GM19023 (cell line): ENCODE results near the gene CHN2.

ENCODE experiments used
- ATAC-seq: cut with Tn5 transposase; IDR thresholded peaks from one replicate; pipeline ENCODE4 v1.9.1; 2021; ENCODE audit warnings: mild to moderate bottlenecking, moderate library complexity; ENCODE audit not compliant: unreplicated experiment

The CHN2 gene

DNA sequence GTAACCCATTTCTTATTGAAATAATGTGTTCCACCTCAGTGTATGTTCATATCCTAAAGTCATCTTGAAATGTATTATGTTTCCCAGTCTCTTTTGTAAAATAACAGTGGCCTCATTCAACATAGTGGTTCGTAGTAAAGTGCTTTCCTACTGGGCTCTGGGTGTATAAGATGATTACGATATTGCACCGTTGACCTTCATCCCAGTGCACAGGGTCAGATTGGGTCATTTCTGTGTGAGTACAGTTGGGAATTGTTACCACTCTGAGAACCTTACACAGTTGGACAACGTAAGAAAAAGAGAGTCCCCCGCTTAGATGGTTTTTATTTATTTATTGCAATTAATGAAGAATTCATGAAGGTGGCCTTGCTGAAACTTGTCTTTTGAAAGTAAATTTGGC, 135.6 kb downstream of the CHN2 start:
- no peak for ATAC-seq

DNA sequence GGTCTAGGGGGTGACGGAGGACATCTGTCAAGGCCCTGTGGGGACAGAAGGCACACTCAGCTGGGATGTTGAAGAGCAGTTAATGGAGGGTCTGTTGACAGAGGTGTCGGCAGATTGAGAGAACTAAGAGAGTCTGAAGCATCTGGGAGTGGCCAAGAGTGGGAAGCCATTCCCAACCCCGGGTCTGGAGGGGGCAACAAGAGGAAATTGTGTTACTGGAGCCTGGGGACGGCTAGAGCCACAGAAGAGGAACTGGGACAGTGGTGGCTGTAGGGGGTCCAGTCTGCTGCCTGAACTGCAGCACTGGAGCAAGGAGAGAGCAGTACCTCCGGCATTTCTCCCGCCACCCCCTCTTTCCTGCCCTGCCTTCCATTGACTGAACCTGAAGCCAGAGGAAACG, 136.6 kb downstream of the CHN2 start:
- ATAC-seq = no peak

DNA sequence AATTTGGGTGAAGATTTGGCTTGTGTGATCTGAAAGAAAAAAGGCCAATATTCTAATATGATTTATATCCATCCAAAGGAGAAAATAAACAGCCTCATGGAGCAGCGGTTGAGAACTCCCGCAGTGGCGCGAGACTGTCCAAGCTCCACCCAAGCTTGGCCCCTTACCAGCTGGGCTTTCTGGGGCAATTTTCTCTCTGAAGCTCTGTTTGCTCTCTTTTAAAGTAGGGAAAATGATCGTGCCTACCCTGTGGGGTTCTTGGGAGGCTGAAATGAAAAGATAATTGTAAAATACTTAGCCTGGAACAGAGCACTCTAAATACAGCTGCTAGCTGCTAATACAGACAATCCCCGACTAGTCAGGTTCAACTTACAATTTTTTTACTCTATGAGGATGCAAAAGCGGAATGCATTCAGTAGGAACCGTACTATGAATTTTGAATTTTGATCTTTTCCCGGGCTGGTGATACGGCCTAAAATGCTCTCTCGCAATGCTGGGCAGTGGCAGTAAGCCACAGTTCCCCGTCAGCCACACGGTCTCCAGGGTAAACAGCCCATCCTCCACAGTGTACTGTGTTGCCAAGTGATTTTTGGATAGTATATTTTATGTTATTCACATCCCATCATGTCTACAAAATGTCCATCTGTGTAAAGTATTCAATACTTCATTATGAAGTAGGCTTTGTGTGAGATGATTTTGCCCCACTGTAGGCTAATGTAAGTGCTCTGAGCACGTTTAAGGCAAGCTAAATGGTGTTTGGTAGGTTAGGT, 137.7 kb downstream of the CHN2 start:
- no peak for ATAC-seq

DNA sequence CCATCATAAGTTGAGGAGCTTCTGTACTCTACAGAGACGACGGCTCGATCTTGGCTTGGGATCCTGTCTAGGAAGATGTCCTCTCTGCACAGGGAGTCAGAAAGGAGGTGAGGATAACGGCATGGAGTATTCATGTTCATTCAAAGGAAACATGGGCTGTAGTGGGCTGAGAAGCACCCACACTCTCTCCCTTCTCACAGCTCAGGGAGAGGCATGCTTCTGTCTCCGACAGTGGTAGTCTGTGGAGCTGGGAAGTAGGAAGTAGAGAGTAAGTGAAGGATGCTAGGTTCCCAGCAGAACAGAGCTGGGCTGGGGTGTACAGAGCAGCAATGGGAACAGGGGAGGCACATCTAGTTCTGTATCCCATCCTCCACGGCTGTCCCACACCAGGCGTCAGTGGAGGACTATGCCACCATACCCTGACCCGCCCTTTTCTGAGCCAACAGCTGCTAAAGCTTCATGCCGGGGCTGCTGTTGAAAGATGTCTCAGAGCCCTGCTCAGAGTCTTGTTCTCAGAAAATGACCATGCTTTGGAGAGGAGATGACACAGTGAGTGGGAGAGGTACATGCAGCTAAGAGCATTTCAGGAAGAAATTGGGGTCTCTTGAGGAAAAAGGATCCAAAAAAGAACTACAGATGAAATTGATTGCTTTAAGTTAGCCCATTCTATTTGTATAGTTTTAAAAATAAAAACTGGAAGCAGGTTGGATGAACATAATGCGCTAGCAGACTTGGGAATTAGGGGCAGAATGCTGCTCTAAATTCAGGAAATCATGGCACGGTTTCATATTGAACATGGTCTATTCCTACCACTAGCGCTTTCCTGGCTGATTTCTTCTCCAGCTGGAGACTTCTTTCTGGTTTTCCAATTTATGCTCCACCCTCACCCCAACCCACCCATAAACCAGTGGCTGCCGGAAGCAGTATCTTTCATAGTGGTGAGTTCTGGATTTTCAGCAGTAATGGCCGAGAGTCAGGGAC, 138.6 kb downstream of the CHN2 start:
- ATAC-seq = no peak

DNA sequence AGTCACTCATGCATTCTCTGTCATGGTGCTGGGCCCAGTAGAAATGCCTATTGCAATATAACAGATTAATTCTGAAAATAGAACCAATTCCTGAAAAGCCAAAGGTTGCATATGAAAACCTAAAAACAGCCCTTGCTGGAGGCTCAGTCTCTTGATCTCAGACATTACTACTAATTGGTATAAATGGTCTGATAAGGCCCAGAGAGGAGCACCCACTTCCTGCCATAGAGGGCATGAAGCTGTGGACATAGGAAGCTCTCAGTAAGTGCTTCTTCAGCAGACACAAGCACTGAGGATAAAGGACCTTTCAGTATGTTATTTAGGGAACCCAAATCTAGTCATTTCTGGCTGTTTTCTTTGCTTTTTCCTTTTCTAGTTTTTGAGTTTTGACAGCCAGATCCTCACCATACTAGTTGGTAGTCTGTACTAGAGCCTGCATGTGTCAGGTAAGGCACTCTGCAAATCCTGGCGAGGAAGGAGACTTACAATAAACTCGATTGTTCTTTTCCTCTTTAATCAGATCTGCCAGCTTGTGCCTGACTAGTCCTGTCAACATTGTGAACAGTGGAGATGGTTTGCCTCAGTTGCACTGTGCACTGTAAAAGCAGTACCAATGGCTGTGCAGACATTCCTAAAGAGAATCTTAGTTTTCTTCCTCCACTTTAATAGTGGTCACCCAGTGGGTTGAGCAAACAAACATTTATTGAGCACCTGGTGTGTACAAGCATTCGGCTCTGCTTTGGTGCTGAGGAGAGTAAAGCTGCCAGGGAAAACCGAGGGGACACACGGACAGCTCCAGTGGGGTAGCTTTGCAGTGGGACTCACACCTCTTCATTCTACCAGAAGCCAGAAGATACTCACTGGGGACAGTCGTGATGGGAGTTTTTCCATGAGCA, 140.9 kb downstream of the CHN2 start:
- ATAC-seq = no peak

DNA sequence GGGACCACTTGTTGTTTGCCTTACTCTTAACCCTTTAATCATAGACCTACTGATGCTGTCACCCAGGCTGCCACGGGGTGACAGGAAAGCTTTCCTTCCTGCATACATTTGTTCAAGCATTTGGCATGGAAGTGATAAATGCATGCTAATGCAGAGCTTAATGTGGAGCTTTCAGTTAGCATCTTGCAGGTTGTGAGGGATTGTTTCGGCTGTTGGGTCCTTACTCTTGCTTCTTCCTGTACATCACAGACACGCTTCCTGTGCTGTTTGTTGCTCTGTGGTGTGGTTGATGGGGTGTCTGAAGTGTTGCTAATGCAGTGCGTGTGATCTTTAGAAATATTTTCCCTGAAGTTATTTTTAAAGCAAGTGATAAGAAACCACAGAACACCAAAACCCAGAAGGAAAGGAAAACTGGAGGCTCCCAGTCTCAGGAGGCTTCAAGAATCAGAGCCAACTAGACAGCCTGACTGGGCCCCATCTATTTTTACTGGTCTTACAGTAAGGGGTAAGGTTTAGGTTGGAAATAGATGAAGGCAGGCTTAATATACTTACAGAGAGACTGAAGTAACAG, 143.1 kb downstream of the CHN2 start:
- no peak for ATAC-seq

DNA sequence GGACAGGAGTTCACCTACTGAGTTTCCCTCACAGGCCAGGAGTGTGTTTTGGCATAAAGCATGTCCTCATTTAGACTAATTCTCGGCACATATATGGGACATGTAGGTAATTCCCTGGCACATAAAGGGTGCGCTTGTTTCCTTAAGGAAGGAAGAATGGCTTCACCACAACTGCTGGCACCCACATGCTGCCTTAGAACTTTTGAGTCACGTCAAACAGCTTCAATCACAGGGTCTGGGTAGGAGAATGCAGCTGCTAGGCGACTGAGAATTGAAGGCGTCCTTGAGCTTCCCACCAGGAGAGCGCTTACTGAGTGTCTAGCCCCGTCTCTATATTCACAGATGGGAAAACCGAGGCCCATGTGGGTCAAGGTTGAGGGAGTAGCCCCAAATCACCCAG, 146.1 kb downstream of the CHN2 start:
- ATAC-seq = no peak

DNA sequence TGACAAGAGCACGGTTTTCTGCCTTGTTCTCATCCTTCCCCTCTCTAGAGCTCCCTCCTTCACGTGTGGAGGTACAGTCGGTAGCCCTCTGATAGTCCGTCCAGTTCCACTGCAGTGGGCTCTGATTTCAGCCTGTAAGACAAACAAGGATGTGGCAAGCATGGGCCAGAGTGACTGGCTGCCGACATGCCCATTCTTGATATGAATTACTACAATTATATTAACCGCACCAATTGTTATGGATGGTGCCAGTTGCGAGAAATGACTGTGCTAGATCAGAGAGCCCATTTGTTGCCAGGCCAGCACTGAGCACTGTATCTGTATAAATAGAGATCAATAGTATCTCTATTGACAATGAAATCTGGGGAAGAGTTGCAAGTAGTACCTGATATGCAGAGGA, 146.6 kb downstream of the CHN2 start:
- ATAC-seq = no peak

DNA sequence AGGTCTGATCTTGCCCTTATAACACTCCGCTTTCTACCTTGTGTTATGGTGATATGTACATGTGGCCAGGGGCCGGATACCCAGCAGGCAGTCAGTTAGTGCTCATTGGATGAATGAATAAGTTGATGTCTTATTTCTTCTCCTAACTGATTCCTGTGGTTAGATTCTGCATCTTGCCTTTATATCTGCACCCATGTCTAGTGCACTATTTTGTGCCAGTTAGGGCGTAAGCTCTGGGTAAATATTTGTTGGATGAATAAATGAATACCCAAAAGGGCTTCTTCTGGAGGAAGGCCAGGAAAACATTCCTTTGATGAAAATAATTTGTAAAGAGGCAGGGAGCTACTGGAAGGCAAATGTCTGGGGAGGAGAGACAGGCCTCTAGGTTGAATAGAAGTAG, 148.2 kb downstream of the CHN2 start:
- ATAC-seq = no peak

DNA sequence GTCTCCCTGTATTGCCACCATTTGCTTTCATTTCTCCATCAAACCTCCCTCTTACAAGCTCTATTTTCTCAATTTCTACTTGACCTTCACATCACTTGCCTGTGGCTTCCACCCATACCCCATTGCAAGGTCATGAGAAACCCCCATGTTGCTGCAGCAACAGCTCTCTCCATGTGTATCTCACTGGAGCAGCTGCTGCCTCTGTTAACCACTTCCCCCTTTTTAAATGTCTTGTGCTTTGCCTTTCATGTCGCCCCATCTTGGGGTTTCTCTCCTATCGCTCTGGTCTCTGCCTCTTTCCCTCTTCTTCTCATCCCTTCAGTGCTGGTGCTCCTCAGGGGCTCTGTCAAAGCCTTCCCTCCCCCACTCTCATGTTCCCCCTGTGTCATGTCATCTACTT, 148.8 kb downstream of the CHN2 start:
- ATAC-seq = no peak

DNA sequence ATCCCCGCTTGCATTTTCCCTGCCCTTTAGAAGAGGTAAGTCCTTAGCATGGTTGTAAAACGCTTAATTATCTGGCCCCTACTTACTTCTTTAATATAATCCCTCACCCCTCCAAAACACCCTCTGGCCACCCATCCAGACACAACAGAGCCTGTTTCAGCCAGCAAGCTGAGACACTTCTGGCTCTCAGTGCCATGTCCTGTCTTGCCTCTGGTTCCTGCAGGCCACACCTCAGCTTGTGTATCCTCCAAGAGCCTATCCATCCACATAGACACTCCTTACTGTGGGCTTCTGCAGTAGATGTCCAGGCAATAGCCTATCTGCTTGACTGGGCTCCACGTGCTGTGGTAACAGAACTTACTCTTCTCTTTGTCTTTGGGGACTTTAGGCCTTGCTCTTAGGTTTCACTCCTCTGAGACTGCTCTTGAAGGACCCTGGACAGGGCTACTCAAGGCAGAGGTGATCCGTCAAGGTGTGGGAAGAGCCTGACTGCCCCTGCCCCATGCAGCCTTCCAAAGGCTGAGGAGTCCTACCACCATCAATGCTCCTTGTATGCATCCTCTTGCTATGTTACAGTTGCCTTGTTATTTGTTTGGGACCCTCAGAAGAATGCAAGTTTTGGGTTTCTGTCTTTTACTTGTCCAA, 149.9 kb downstream of the CHN2 start:
- no peak for ATAC-seq

DNA sequence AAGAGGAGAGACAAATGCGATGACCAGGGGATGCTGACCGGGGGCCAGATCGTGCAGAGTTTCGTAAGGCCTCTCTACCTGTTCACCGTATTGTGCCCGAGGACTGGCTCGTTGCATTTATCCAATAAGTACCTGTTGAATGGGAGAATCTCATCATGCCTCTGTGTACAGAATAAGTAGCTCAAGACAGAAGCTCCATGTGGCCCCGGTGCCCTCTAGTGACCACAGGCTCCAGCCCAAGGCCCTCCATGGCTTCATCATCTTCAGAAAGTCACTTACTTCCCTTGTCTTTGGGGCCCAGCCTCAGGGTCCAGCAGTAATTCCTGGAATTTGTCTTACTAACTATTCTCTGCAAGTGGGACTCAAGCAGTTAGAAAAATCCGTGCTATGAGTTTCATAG, 151.0 kb downstream of the CHN2 start:
- no peak for ATAC-seq

DNA sequence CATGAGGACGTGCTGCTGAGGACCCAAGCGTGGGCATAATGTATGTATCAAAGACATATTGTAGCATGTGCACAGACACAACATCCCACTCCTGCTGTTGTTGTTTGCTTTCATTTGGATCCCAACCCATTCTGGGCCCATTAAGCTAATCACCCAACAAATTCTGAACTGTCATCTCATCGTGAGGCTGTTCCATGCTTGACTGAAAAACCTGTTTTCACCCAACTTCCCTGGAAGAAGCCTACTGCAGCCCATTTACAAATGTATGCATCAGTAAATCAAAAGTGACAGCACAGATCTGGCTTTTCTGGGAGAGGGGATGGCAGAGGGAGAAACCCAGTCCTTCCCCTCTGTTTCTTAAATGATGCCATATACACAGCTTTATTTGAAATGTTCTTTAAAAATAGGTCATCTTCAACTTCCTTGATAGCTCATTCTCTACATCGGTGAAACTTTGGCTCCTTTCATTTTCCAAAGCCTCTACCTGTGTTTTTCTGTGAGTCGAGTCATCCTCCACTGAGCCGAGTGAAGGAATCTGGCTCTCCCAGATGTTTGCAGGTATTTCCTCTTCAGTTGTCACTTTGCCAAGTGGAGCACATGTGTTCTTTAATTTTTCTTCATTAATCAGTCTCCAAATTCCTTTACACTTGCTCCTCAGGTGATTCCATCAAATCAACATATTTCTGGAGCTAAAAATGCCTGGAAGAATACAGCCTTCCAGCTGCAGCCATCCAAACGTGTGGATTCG, 151.8 kb downstream of the CHN2 start:
- no peak for ATAC-seq

DNA sequence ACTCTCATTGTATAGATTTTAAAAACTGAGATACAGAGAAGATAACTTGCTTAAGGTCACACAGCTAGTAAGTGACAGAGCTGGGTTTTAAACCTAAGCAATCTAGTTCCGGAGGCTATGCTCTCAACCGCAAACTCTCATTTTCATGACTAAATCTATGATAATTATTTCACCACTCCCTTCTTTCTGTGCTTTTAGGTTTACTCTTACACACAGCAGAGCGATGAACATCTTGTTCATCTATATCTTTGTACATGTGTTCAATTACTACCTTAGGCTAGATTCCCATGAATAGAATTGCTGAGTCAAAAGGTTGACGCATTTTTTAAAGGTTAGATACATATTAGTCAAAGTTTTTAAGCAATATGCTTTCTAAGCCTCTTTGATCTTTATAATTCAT, 154.8 kb downstream of the CHN2 start:
- no peak for ATAC-seq

DNA sequence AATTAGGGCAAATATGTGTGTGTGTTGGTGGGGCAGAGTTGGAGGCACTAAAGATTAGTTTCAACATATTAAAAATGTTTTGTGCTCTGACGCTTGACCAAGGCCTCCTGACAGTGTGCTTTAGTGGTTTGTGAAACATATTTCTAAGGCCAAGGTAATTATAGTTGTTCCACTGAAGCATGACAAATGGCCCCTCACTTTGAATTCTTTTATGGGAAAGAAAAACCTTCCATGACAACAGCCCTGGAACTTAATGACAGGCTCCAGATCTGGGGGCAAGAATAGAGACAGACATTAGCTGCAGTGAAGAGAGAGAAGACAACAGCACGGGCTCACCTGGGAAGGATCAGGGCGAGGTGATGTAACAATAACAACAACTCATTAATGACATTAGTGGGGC, 155.8 kb downstream of the CHN2 start:
- no peak for ATAC-seq

DNA sequence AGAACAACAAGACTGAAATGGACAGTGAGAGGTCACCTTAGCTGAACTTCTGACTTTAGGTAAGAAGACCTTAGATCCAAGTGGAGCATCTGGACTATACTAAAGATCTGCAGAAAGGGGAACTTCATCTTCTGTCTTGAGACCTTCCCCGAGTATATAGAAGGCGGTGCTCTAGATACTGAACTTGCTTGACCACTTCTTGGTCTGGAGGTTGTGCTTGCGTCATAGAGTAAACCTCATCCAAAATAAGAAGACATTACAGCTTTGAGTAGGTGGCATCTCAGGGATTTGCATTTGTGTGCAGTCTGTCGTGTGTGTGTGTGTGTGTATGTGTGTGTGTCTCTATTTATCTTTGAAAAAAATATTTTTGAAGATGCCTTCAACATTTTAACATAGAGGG, 157.5 kb downstream of the CHN2 start:
- no peak for ATAC-seq

DNA sequence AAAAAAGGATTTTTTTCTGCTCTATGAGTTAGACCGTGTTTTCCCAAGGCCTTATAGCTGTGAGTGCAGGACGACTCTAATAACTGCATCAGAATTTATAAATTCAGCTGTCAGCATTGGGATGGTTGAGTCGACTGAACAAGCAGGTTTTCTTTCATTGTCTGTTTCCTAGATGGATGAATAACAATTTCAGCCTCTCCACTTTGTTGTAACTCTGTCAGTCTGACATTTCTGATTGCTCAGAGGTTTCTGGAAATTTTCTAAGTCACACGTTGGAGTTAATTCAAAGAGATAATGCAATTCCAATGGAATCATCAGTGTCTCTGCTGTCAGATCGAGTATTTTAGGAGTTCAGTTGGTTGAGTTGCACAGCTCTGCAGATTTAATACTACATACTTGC, 159.2 kb downstream of the CHN2 start:
- ATAC-seq = no peak

DNA sequence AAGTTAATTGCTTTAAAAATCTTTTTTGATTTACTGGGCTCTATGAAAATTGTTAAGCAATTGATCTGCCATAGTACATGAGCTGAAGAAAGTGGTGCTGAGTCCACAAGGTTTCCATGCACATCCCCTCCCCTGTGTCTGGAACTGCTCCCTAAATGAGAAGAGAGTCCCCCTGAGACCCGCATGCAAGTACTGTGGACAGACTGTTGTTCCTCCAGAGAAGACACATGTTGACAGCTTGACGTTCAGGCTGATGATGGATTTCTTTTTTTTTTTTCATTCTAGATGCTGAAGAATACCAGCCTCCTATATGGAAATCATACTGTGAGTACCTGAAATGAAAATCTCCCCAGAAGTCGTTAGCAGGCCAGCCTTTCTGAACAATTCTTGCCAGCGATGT, 159.8 kb downstream of the CHN2 start:
- ATAC-seq = no peak

DNA sequence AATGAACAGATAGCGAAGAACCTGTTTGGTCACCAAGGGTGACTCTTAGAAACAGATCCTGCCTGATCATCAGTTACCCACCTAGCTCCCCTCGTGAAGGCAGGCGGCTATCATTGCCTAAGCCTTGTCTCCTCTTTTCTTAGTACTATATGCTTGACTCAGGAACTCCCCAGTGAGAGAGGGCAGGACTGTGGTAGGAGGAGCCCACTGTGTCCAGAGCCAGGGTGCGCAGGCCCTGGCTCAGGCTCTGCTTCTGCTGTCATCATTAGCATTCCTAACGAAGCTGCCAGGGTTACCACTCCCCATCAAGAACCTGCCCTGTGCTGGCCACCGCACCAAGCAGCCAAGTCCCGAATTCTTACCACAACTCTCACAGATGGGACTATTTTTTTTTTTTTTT, 160.8 kb downstream of the CHN2 start:
- no peak for ATAC-seq

DNA sequence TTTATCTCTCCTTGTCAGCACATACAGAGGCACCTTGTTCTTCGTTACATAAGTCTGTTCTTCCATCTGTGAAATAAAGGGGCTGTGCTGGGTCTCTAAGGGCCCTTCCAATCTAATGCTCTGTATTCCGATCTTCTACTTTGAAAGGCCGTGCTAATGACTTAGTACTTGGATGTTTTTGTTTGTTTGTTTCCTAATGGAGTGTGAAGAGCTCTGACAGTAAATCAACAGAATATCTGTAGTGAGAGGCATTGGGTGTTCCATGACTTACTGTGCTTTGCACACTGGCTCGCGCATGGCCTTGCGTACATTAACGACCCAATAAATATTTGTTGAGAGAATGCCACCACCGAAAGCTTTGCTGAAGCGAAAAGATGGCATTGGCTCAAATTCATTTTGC, 162.1 kb downstream of the CHN2 start:
- ATAC-seq = no peak
